ENCODE measurements around the gene KCNK15.

KCNK15 gene

GRCh38 chr20:44703183-44703925, 42.3 kb upstream of the KCNK15 start:
- TF ChIP-seq CTCF (IDR thresholded peaks at IDR 0.05), result no peak

- no peak for TF ChIP-seq CTCF (IDR thresholded peaks at IDR 0.05)
These were observed 41.6 kb upstream of the KCNK15 start for GRCh38 chr20:44703956-44704488.

- TF ChIP-seq CTCF (IDR thresholded peaks at IDR 0.05), result no peak
These were observed 41.1 kb upstream of the KCNK15 start for GRCh38 chr20:44704551-44704971.

- TF ChIP-seq CTCF (IDR thresholded peaks at IDR 0.05), result no peak
These were observed 40.1 kb upstream of the KCNK15 start for GRCh38 chr20:44705364-44706094.

GRCh38 chr20:44706301-44707017, 39.2 kb upstream of the KCNK15 start:
- no peak for TF ChIP-seq CTCF (IDR thresholded peaks at IDR 0.05)

- no peak for TF ChIP-seq CTCF (IDR thresholded peaks at IDR 0.05)
These were observed 38.6 kb upstream of the KCNK15 start for GRCh38 chr20:44707018-44707579.

- no peak for TF ChIP-seq CTCF (IDR thresholded peaks at IDR 0.05)
These were observed 36.3 kb upstream of the KCNK15 start for GRCh38 chr20:44709380-44709779.

Measured in LNCAP (cell line).